HL-60/S4 (cell line): ENCODE data around the gene PKNOX1.
"Not testable (repeated sequence)": the region's sequence is repeated elsewhere in the genome, so short reads cannot be mapped to it uniquely, and the experiment has no call there.

ENCODE experiments used
- in situ Hi-C: fragments of 300-500 bp; cut with MboI; formaldehyde crosslinking; loops from 2 replicates; pipeline ENCODE4 v1.14.3; 2022; ENCODE audit warnings: low sequenced_read_pairs

The PKNOX1 gene

GRCh38 chr21:42981862-42982261, 7.5 kb downstream of the PKNOX1 start:
- in situ Hi-C loops, result no loop called here

- in situ Hi-C loops, result no loop called here
Observed at GRCh38 chr21:42983103-42983502, 8.7 kb downstream of the PKNOX1 start.

- in situ Hi-C loops, result no loop called here
Observed at GRCh38 chr21:42983869-42984268, 9.5 kb downstream of the PKNOX1 start.

GRCh38 chr21:42986125-42986783, 11.9 kb downstream of the PKNOX1 start:
- in situ Hi-C loops, result no loop called here

GRCh38 chr21:42988236-42988965, 14.0 kb downstream of the PKNOX1 start:
- in situ Hi-C loops, result no loop called here

GRCh38 chr21:42989370-42989769, 15.0 kb downstream of the PKNOX1 start:
- in situ Hi-C loops, result not testable (repeated sequence)

GRCh38 chr21:42989816-42990650, 15.7 kb downstream of the PKNOX1 start:
- in situ Hi-C loops, result no loop called here

GRCh38 chr21:42991992-42992740, 17.8 kb downstream of the PKNOX1 start:
- in situ Hi-C loops, result no loop called here

- in situ Hi-C loops, result no loop called here
Observed at GRCh38 chr21:42993051-42993712, 18.8 kb downstream of the PKNOX1 start.

GRCh38 chr21:42997053-42997452, 22.7 kb downstream of the PKNOX1 start:
- in situ Hi-C loops, result no loop called here

GRCh38 chr21:42997983-42998382, 23.6 kb downstream of the PKNOX1 start:
- in situ Hi-C loops, result not testable (repeated sequence)

GRCh38 chr21:42999152-42999551, 24.8 kb downstream of the PKNOX1 start:
- in situ Hi-C loops, result not testable (repeated sequence)

- in situ Hi-C loops, result not testable (repeated sequence)
Observed at GRCh38 chr21:43000041-43000440, 25.7 kb downstream of the PKNOX1 start.

- in situ Hi-C loops, result no loop called here
Observed at GRCh38 chr21:43001316-43001715, 27.0 kb downstream of the PKNOX1 start.

GRCh38 chr21:43004926-43005325, 30.6 kb downstream of the PKNOX1 start:
- in situ Hi-C loops, result no loop called here

- in situ Hi-C loops, result no loop called here
Observed at GRCh38 chr21:43005635-43006034, 31.3 kb downstream of the PKNOX1 start.

- in situ Hi-C loops, result not testable (repeated sequence)
Observed at GRCh38 chr21:43006051-43006873, 31.9 kb downstream of the PKNOX1 start.

- in situ Hi-C loops, result no loop called here
Observed at GRCh38 chr21:43006874-43007208, 32.5 kb downstream of the PKNOX1 start.

- in situ Hi-C loops, result no loop called here
Observed at GRCh38 chr21:43012596-43012995, 38.2 kb downstream of the PKNOX1 start.
